ENCODE results near the gene TGFBR2. TPM values are rescaled to one million over a fixed set of nuclear protein-coding genes. Genes with fewer than 3 reads are reported as not detected.

Gene TGFBR2
- total RNA-seq, 1 experiment from 2014 or later, result 45.9 TPM

GRCh38 chr3:30681649-30682211 is 75.3 kb downstream of the TGFBR2 start:
- Histone ChIP-seq H3K4me1 (ENCODE audit: control insufficient read depth, insufficient read depth, low read length) (no peaks in the 10 kb centered on the region), H3K36me3 (ENCODE audit: control insufficient read depth, insufficient read depth, low read length) (no peaks in the 10 kb centered on the region; the same call in 1 of the 2 replicates), H3K9me3 (ENCODE audit: control insufficient read depth, insufficient read depth, low read depth, low read length) (no peaks in the 10 kb centered on the region), H3K4me3 (ENCODE audit: low read depth in 2 of 2, low read length in 2 of 2) (no peak overlapping the region), H3K27me3 (ENCODE audit: control insufficient read depth, insufficient read depth, low read length) (no peaks in the 10 kb centered on the region), H3K27ac (ENCODE audit: low read length) (peak overlapping the region; percentile 23; the same call in 1 of the 2 replicates)
- TF ChIP-seq SIN3A (IDR thresholded peaks at IDR 0.05; ENCODE audit: borderline replicate concordance, insufficient read depth, low read depth, low read length), result no peak
- TF ChIP-seq POLR2AphosphoS5 (IDR thresholded peaks at IDR 0.05; ENCODE audit: low read depth, low read length), result no peak
- no peak for TF ChIP-seq CTCF (IDR thresholded peaks at IDR 0.05)
- TF ChIP-seq REST (IDR thresholded peaks at IDR 0.05; ENCODE audit: insufficient read depth in 1 of 2, low read depth in 2 of 2, low read length in 1 of 2), result no peak
- TF ChIP-seq TCF7L2 (IDR thresholded peaks at IDR 0.05; ENCODE audit: low read depth, low read length), result no peak
- BruUV-seq (replicated peaks), result no TSS peak
- ATAC-seq, result peak; percentile 68
- intact Hi-C loops (cut with micrococcal nuclease; ENCODE audit: unreplicated experiment), result no loop called here
- in situ Hi-C loops (cut with HindIII; ENCODE audit: low pct_unique_long_range_greater_than_20kb, low sequenced_read_pairs), result no loop called here
- POLR2A ChIA-PET, result interaction anchor here (0.7 kb wide), 1 partner anchor 34 kb away, joined by 7 read pairs; no protein-coding TSS in a partner anchor
- CTCF ChIA-PET, result no interaction called here
- no peak for DNase-seq (ENCODE audit: low read depth, low spot score)

DNA sequence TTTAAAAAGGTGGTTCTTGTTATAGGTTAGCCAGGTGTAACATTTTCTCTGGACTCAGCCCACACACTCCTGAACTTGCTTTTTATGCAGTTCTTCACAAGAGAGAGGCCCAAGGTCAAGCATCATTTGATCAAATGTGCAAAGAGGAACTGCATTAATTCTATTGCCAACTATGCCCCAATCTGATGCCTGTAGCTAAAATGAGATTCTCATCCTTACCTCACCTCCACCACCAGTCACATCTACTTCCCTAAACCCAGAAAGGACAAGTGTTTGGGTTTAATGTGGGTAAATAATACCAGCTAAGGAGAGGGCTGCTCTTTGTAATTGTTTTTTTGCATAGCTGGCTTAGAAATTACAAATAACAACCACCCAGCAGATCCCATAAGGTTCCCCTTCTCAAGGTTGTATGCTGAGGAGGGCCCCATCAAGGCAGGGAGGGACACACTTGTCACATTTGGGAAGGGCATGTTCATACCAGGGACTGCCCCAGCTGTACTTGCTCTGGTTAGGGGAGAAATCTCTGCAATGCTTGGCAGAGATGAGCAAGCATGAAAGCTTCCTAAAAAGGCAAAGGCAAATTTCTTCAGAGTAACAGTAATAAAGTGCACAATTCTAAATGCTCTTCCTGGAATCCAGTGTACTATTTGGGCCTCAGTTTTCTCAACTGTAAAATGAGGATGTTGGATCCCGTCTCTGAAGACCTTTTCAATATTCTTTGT is 76.2 kb downstream of the TGFBR2 start:
- H3K4me1 ChIP-seq (ENCODE audit: control insufficient read depth, insufficient read depth, low read length), result no peaks in the 10 kb centered on the region; the same call in 1 of the 2 replicates
- H3K4me3 ChIP-seq (ENCODE audit: low read depth in 2 of 2, low read length in 2 of 2), result no peak overlapping the region
- peak overlapping the region; percentile 29; the same call in 1 of the 2 replicates for H3K27ac ChIP-seq (ENCODE audit: low read length)
- no peaks in the 10 kb centered on the region for H3K27me3 ChIP-seq (ENCODE audit: control insufficient read depth, insufficient read depth, low read length)
- ChIA-PET POLR2A (no interaction called here), CTCF (no interaction called here)
- no peaks in the 10 kb centered on the region for H3K9me3 ChIP-seq (ENCODE audit: control insufficient read depth, insufficient read depth, low read depth, low read length)
- no peak for DNase-seq (ENCODE audit: low read depth, low spot score)
- no TSS peak for BruUV-seq (replicated peaks)
- ATAC-seq, result no peak
- intact Hi-C loops (cut with micrococcal nuclease; ENCODE audit: unreplicated experiment), result no loop called here
- no peak for TF ChIP-seq SIN3A (IDR thresholded peaks at IDR 0.05; ENCODE audit: borderline replicate concordance, insufficient read depth, low read depth, low read length)
- TF ChIP-seq POLR2AphosphoS5 (IDR thresholded peaks at IDR 0.05; ENCODE audit: low read depth, low read length), result no peak
- no peak for TF ChIP-seq CTCF (IDR thresholded peaks at IDR 0.05)
- no peak for TF ChIP-seq TCF7L2 (IDR thresholded peaks at IDR 0.05; ENCODE audit: low read depth, low read length)
- no peak for TF ChIP-seq REST (IDR thresholded peaks at IDR 0.05; ENCODE audit: insufficient read depth in 1 of 2, low read depth in 2 of 2, low read length in 1 of 2)
- peaks cover 2% of the 10 kb centered on the region; the same call in 1 of the 2 replicates for H3K36me3 ChIP-seq (ENCODE audit: control insufficient read depth, insufficient read depth, low read length)
- in situ Hi-C loops (cut with HindIII; ENCODE audit: low pct_unique_long_range_greater_than_20kb, low sequenced_read_pairs), result no loop called here

All from Panc1 (cell line).